K562 (cell line): ENCODE data around the gene SV2C. TPM values are rescaled to one million over a fixed set of nuclear protein-coding genes. Genes with fewer than 3 reads are reported as not detected.

Experiments
- ATAC-seq: fragments of 200-7000 bp; cut with Tn5 transposase; 3 replicates; pipeline ENCODE4 v1.9.1; 2020; ENCODE audit warnings: moderate library complexity
- BruUV-seq: library from RNA; stranded (reverse); fragments of 400-500 nt; replicated peaks from 2 replicates; lab custom pipeline; 2021; lab: Mats Ljungman, UMichigan
- CTCF ChIA-PET: fragments of 300-600 bp; formaldehyde crosslinking; extraction: SDS; loops from one replicate; lab custom pipeline; 2021; ENCODE audit warnings: low intra/inter-chr PET ratio; lab: Yijun Ruan, JAX
- POLR2A ChIA-PET: fragments of 300-600, 350-650 bp; sonication (Branson Sonifier 250); formaldehyde crosslinking; extraction: SDS; loops from one replicate; lab custom pipeline; 2021; ENCODE audit warnings: antibody characterized with exemption, inconsistent platforms; lab: Yijun Ruan, JAX
- DNase-seq, 4 experiments: peaks; one replicate each; pipeline versions ENCODE4 v3.0.0 to v3.0.0-alpha.2; 2011 to 2018; ENCODE audit warnings: low spot score in 3 of 4, mixed read lengths in 3 of 4; ENCODE audit errors: extremely low read depth in 1 of 4
- FAIRE-seq: peaks from 2 replicates; lab custom pipeline; 2011; peaks lifted over from hg19 to GRCh38; lab: Jason Lieb, UNC
- H2AFZ ChIP-seq: 2 replicates; pipeline ENCODE4 v1.6.0; 2011; ENCODE audit warnings: low read depth, low read length, control low read depth, inconsistent platforms
- H3K27ac ChIP-seq: fragments of 200-600 bp; 3 replicates; pipeline ENCODE4 v1.8.0; 2011; ENCODE audit warnings: low read depth, mild to moderate bottlenecking, control low read depth, inconsistent platforms, low read length, moderate library complexity, mixed read lengths; ENCODE audit errors: extremely low read depth
- H3K27me3 ChIP-seq, 2 experiments: fragments of 300-600 bp in 1 of 2; 2 replicates in 1 of 2; 3 replicates in 1 of 2; pipeline versions ENCODE4 v1.6.0 to v1.8.0; 2011; ENCODE audit warnings: inconsistent platforms in 2 of 2, low read length in 2 of 2, mild to moderate bottlenecking in 1 of 2, mixed read lengths in 1 of 2, moderate library complexity in 1 of 2; ENCODE audit not compliant: control insufficient read depth in 2 of 2, insufficient read depth in 2 of 2
- H3K36me3 ChIP-seq: fragments of 300-600 bp; 3 replicates; pipeline ENCODE4 v1.8.0; 2011; ENCODE audit warnings: mild to moderate bottlenecking, low read length, inconsistent platforms; ENCODE audit not compliant: control insufficient read depth, insufficient read depth
- H3K4me1 ChIP-seq, 2 experiments: fragments of 200-600 bp in 1 of 2; replicated peaks in 1 of 2; 2 replicates in 1 of 2; 3 replicates in 1 of 2; pipeline versions ENCODE4 v1.5.1 to v1.8.0; 2011; ENCODE audit warnings: inconsistent platforms in 2 of 2, low read length in 2 of 2, mild to moderate bottlenecking in 1 of 2, mixed read lengths in 1 of 2, moderate library complexity in 1 of 2; ENCODE audit not compliant: control insufficient read depth in 2 of 2, insufficient read depth in 2 of 2
- H3K4me2 ChIP-seq: 2 replicates; pipeline ENCODE4 v1.6.1; 2011; ENCODE audit warnings: low read length, control low read depth, inconsistent platforms, mixed read lengths; ENCODE audit not compliant: insufficient read depth
- H3K4me3 ChIP-seq: fragments of 200-600 bp; sonication (generic), shearing (Covaris generic); 2 replicates; pipeline ENCODE4 v1.5.1; 2016; ENCODE audit warnings: control low read depth, inconsistent platforms
- H3K79me2 ChIP-seq: fragments of 200-600 bp; 3 replicates; pipeline ENCODE4 v1.8.0; 2011; ENCODE audit warnings: low read length, inconsistent platforms; ENCODE audit not compliant: control insufficient read depth, insufficient read depth
- H3K9ac ChIP-seq, 2 experiments: 2 replicates each; pipeline versions ENCODE4 v1.6.0 to v1.6.1; 2011; ENCODE audit warnings: low read depth in 2 of 2, low read length in 2 of 2, control low read depth in 1 of 2, inconsistent platforms in 1 of 2, mild to moderate bottlenecking in 1 of 2, mixed read lengths in 1 of 2; ENCODE audit not compliant: insufficient read depth in 1 of 2
- H3K9me1 ChIP-seq: one replicate; pipeline ENCODE4 v1.6.0; 2011; ENCODE audit warnings: inconsistent platforms, mild to moderate bottlenecking, low read length, moderate library complexity; ENCODE audit not compliant: control insufficient read depth, insufficient read depth
- H3K9me3 ChIP-seq: replicated peaks from 2 replicates; pipeline ENCODE4 v1.5.1; 2011; ENCODE audit warnings: low read depth, low read length, inconsistent platforms; ENCODE audit not compliant: control insufficient read depth, insufficient read depth
- H4K20me1 ChIP-seq: replicated peaks from 2 replicates; pipeline ENCODE4 v1.6.1; 2011; ENCODE audit warnings: low read length, inconsistent platforms, mixed read lengths; ENCODE audit not compliant: control insufficient read depth, insufficient read depth
- AFF4 ChIP-seq: sonication (generic); formaldehyde crosslinking; IDR thresholded peaks from 2 replicates; pipeline ENCODE4 v1.8.0; 2023; ENCODE audit warnings: mild to moderate bottlenecking, missing genetic modification reagents
- ETS2 ChIP-seq: IDR thresholded peaks from 2 replicates; pipeline ENCODE4 v1.6.1; 2016; ENCODE audit warnings: borderline replicate concordance, missing genetic modification characterization, mild to moderate bottlenecking, moderate library complexity, missing compliant biosample characterization; ENCODE audit not compliant: poor library complexity, severe bottlenecking
- FIP1L1 ChIP-seq: fragments of 200-400 bp; formaldehyde crosslinking; IDR thresholded peaks from 2 replicates; pipeline ENCODE4 v1.6.1; 2018; ENCODE audit warnings: mild to moderate bottlenecking, low read depth, low read length; ENCODE audit not compliant: poor library complexity, severe bottlenecking
- HEY1 ChIP-seq: fragments of 250-450 bp; sonication (Bioruptor Pico); IDR thresholded peaks from 2 replicates; pipeline ENCODE4 v1.5.0; 2020; ENCODE audit warnings: mild to moderate bottlenecking, moderate library complexity, borderline replicate concordance
- MBD1 ChIP-seq: fragments of 250-450 bp; sonication (Bioruptor Pico); IDR thresholded peaks from 2 replicates; pipeline ENCODE4 v1.8.0; 2022; ENCODE audit warnings: inconsistent platforms
- PHF21A ChIP-seq: fragments of 450-650 bp; IDR thresholded peaks from 2 replicates; pipeline ENCODE4 v1.6.1; 2017; ENCODE audit warnings: low read depth, borderline replicate concordance
- TCF3 ChIP-seq: sonication (generic); formaldehyde crosslinking; IDR thresholded peaks from 2 replicates; pipeline ENCODE4 v1.4.0; 2020; ENCODE audit warnings: mild to moderate bottlenecking, missing genetic modification reagents
- TCFL5 ChIP-seq: fragments of 250-450 bp; sonication (Bioruptor Pico); conservative IDR thresholded peaks from 2 replicates; pipeline ENCODE4 v1.6.1; 2021; ENCODE audit warnings: mild to moderate bottlenecking, moderate library complexity, matching md5 sums
- TGIF2 ChIP-seq: sonication (generic); formaldehyde crosslinking; IDR thresholded peaks from 2 replicates; pipeline ENCODE4 v1.8.1; 2022; ENCODE audit warnings: mild to moderate bottlenecking, missing genetic modification reagents, moderate library complexity
- XRCC3 ChIP-seq: fragments of 450-650 bp; IDR thresholded peaks from 2 replicates; pipeline ENCODE4 v1.6.1; 2017; ENCODE audit warnings: mild to moderate bottlenecking, moderate library complexity
- XRCC5 ChIP-seq: fragments of 200-400 bp; formaldehyde crosslinking; IDR thresholded peaks from 2 replicates; pipeline ENCODE4 v1.6.1; 2017; ENCODE audit warnings: low read depth, mild to moderate bottlenecking, low read length
- ZBTB8A ChIP-seq: fragments of 450-650 bp; IDR thresholded peaks from 2 replicates; pipeline ENCODE4 v1.6.1; 2018; ENCODE audit warnings: mild to moderate bottlenecking, moderate library complexity; ENCODE audit not compliant: partially characterized antibody
- ZNF165 ChIP-seq: fragments of 250-450 bp; sonication (Bioruptor Pico); IDR thresholded peaks from 2 replicates; pipeline ENCODE4 v1.4.0; 2020; ENCODE audit warnings: borderline replicate concordance
- ZNF175 ChIP-seq: fragments of 200-800 bp; sonication (Bioruptor generic); IDR thresholded peaks from 2 replicates; pipeline ENCODE4 v1.6.1; 2016; ENCODE audit warnings: low read depth, mild to moderate bottlenecking, missing genetic modification characterization, missing compliant biosample characterization
- ZNF512 ChIP-seq: IDR thresholded peaks from 2 replicates; pipeline ENCODE4 v1.6.1; 2016; ENCODE audit warnings: missing genetic modification characterization, missing compliant biosample characterization
- ZNF79 ChIP-seq: fragments of 250-450 bp; sonication (Bioruptor Pico); IDR thresholded peaks from 2 replicates; pipeline ENCODE4 v1.4.0; 2020; ENCODE audit warnings: low read depth, mild to moderate bottlenecking, moderate library complexity
- ZZZ3 ChIP-seq: fragments of 450-650 bp; IDR thresholded peaks from 2 replicates; pipeline ENCODE4 v1.6.1; 2016; ENCODE audit warnings: antibody characterized with exemption, mild to moderate bottlenecking, moderate library complexity
- WGBS: fragments of 100-300 bp; shearing (Covaris generic); methylation state at CpG from one replicate; pipeline ENCODE4 v1.1.6; 2016; ENCODE audit warnings: low coverage, mixed read lengths; ENCODE audit not compliant: insufficient coverage; ENCODE audit errors: missing lambda C conversion rate; 5-methylcytosine and 5-hydroxymethylcytosine counted together
- in situ Hi-C: fragments of 300-500 bp; cut with MboI; formaldehyde crosslinking; loops from 4 replicates; pipeline ENCODE4 v1.15.0; 2018; ENCODE audit warnings: inconsistent platforms, mixed read lengths
- intact Hi-C: fragments of 100-400 bp; cut with micrococcal nuclease; formaldehyde crosslinking; loops from 2 replicates; pipeline ENCODE4 v1.14.2; 2022
- polyA plus RNA-seq, 8 experiments: library from polyadenylated mRNA; depleted of rRNA in 4 of 8; stranded (reverse) in 5 of 8; unstranded in 3 of 8; fragments of >200 nt; fragmentation: Nextera tagmentation in 2 of 8; fragmentation: Illumina TruSeq in 1 of 8; extraction: Ambion mirVana in 2 of 8; extraction: Trizol in 1 of 8; gene quantifications; 2 replicates each; pipeline versions ENCODE4 v1.2.1 to v1.2.3, GENCODE V29; 2011 to 2014; ENCODE audit warnings: inconsistent platforms in 1 of 8, missing spikeins in 1 of 8
- total RNA-seq, 7 experiments: library from RNA; depleted of rRNA in 6 of 7; stranded (reverse); fragments of >200 nt in 6 of 7; fragmentation: Illumina TruSeq in 2 of 7; extraction: Trizol in 2 of 7; gene quantifications; 2 replicates each; pipeline versions ENCODE4 v1.2.1 to v1.2.3, GENCODE V29; 2011 to 2021; ENCODE audit warnings: low replicate concordance in 1 of 7

SV2C gene
- total and polyA plus RNA-seq, 9 of the 15 experiments (the other 6 are each of a cell fraction or from before 2014, with no cell fraction given): 0.05 TPM; not detected in 8

GRCh38 chr5:76050134-76050533 lies 33.0 kb upstream of the SV2C start:
- no peaks in the 10 kb centered on the region for H3K4me1 ChIP-seq
- POLR2A ChIA-PET: no interaction called here

More at GRCh38 chr5:76050134-76050533, 33.0 kb upstream of the SV2C start:
- Histone ChIP-seq H3K36me3 (no peaks in the 10 kb centered on the region), H3K4me2 (no peak overlapping the region), H4K20me1 (no peaks in the 10 kb centered on the region), H3K9ac (no peak overlapping the region), H3K9me1 (no peaks in the 10 kb centered on the region), H3K27ac (no peak overlapping the region), H3K9me3 (no peaks in the 10 kb centered on the region), H3K27me3 (no peaks in the 10 kb centered on the region), H3K4me3 (no peak overlapping the region), H3K79me2 (no peaks in the 10 kb centered on the region), H2AFZ (no peak overlapping the region)
- CTCF ChIA-PET: no interaction called here
- FAIRE-seq: no peak
- in situ Hi-C loops: no loop called here
- intact Hi-C loops: no loop called here
- no peak for ATAC-seq
- DNase-seq: no peak
- BruUV-seq: no TSS peak
- no peak for TF ChIP-seq ZNF512
- no peak for TF ChIP-seq MBD1 (CRISPR knock-in tag)
- no peak for TF ChIP-seq TGIF2 (CRISPR knock-in tag)
- TF ChIP-seq PHF21A: no peak
- no peak for TF ChIP-seq XRCC5
- no peak for TF ChIP-seq ZBTB8A
- no peak for TF ChIP-seq XRCC3
- TF ChIP-seq TCF3 (CRISPR knock-in tag): no peak
- no peak for TF ChIP-seq AFF4
- no peak for TF ChIP-seq HEY1 (CRISPR knock-in tag)
- TF ChIP-seq ZNF175 (CRISPR knock-in tag): no peak
- no peak for TF ChIP-seq ETS2 (tag)
- TF ChIP-seq ZNF79 (CRISPR knock-in tag): no peak
- no peak for TF ChIP-seq ZNF165 (CRISPR knock-in tag)
- TF ChIP-seq FIP1L1: no peak
- TF ChIP-seq ZZZ3: no peak
- no peak for TF ChIP-seq TCFL5
- 6% methylated on average over 1 of the region's 1 CpG for WGBS
